ENCODE results near the gene NOL6. TPM values are rescaled to one million over a fixed set of nuclear protein-coding genes. Genes with fewer than 3 reads are reported as not detected.

The NOL6 gene
- total and polyA plus RNA-seq, 2 experiments from 2014 or later, result 25.0 to 58.4 TPM

DNA sequence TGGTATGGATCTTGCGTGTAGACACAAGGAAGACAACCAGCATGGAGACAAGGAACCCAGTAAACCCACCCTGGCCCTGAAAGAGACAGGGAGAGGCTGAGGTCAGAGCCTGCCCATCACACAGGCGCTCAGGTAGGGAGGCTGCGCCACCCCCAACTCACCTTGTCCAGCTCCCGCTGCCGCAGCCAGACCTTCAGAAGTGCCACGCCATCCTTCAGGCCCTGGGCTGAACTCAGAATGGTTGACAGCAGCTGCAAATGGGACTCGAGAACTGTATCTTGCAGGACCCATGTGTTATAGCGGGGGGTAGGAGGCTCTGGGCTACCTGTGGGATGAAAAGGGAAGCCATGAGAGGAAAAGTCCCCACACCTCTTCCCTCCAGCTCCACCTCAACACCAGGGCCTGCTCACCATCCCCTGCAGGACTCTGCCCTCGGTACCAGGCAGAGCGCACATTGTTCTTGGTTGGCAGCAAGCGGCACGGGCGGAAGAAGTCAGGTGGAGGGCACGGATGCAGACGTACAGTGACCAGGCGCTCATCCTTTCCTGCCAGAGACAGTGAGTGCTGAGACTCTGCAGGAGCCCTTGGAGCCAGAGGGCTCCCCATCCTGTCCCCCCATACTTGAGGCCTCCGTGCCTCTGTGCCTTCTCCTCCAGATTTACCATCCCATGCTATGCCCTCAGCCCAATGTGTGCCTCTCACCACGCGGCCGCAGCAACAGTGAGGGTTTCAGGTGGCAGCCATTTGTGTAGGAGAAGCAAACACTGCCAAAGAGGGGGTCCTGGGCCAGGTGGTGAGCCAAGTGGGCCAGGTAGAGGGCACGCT, 4.7 kb downstream of the NOL6 start:
- Mint-ChIP-seq H3K4me1 (peaks cover 4% of the 10 kb centered on the region; the same call in 1 of the 3 replicates), H3K27me3 (ENCODE audit: insufficient read depth, low read depth, poor library complexity) (peaks cover 15% of the 10 kb centered on the region), H3K36me3 (ENCODE audit: low read depth) (peaks cover 81% of the 10 kb centered on the region), H3K27ac (no peak overlapping the region), H3K4me3 (no peak overlapping the region), H3K9me3 (no peaks in the 10 kb centered on the region)
- Histone ChIP-seq H3K4me3 (no peak overlapping the region), H3K4me1 (ENCODE audit: insufficient read depth) (peaks cover 4% of the 10 kb centered on the region; the same call in 1 of the 2 replicates), H3K27ac (ENCODE audit: low read depth) (no peak overlapping the region), H3F3A (replicated peaks; ENCODE audit: low read depth) (0 out of 2 replicates have a peak, but pooled peaks cover 3% of the 10 kb centered on the region), H3K79me2 (replicated peaks; ENCODE audit: insufficient read depth) (peaks cover 24% of the 10 kb centered on the region), H4K20me1 (replicated peaks; ENCODE audit: insufficient read depth) (no peaks in the 10 kb centered on the region), H3K27me3 (ENCODE audit: insufficient read depth) (no peaks in the 10 kb centered on the region), H3K4me2 (no peak overlapping the region), H3K36me3 (ENCODE audit: insufficient read depth) (peaks cover 20% of the 10 kb centered on the region), H2AFZ (no peak overlapping the region), H3K9me2 (ENCODE audit: insufficient read depth) (no peaks in the 10 kb centered on the region)
- DNase-seq (ENCODE audit: low spot score) (no peak), ATAC-seq (no peak)
- TF ChIP-seq, protein P1, sequence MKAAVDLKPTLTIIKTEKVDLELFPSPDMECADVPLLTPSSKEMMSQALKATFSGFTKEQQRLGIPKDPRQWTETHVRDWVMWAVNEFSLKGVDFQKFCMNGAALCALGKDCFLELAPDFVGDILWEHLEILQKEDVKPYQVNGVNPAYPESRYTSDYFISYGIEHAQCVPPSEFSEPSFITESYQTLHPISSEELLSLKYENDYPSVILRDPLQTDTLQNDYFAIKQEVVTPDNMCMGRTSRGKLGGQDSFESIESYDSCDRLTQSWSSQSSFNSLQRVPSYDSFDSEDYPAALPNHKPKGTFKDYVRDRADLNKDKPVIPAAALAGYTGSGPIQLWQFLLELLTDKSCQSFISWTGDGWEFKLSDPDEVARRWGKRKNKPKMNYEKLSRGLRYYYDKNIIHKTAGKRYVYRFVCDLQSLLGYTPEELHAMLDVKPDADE (IDR thresholded peaks at IDR 0.05), result no peak
- TF ChIP-seq NANOG (IDR thresholded peaks at IDR 0.05; ENCODE audit: borderline replicate concordance) (no peak), ZNF114 (CRISPR knock-in tag; IDR thresholded peaks at IDR 0.05) (no peak), EZH2 (IDR thresholded peaks at IDR 0.05; ENCODE audit: low read depth, unreplicated experiment) (no peak), EZH2phosphoT487 (IDR thresholded peaks at IDR 0.05; ENCODE audit: unreplicated experiment) (no peak), STAT1 (IDR thresholded peaks at IDR 0.05; ENCODE audit: unreplicated experiment) (no peak), ZNF331 (CRISPR knock-in tag; IDR thresholded peaks at IDR 0.05; ENCODE audit: low read depth) (no peak), JUNB (IDR thresholded peaks at IDR 0.05; ENCODE audit: unreplicated experiment) (no peak), CREB1 (CRISPR knock-in tag; IDR thresholded peaks at IDR 0.05; ENCODE audit: low read depth) (no peak), POLR2AphosphoS5 (IDR thresholded peaks at IDR 0.05; ENCODE audit: low read depth) (no peak)
- TF ChIP-seq, protein P2, sequence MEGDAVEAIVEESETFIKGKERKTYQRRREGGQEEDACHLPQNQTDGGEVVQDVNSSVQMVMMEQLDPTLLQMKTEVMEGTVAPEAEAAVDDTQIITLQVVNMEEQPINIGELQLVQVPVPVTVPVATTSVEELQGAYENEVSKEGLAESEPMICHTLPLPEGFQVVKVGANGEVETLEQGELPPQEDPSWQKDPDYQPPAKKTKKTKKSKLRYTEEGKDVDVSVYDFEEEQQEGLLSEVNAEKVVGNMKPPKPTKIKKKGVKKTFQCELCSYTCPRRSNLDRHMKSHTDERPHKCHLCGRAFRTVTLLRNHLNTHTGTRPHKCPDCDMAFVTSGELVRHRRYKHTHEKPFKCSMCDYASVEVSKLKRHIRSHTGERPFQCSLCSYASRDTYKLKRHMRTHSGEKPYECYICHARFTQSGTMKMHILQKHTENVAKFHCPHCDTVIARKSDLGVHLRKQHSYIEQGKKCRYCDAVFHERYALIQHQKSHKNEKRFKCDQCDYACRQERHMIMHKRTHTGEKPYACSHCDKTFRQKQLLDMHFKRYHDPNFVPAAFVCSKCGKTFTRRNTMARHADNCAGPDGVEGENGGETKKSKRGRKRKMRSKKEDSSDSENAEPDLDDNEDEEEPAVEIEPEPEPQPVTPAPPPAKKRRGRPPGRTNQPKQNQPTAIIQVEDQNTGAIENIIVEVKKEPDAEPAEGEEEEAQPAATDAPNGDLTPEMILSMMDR (conservative IDR thresholded peaks at IDR 0.05; ENCODE audit: low read depth in 2 of 2), result no peak
- TF ChIP-seq, protein P3, sequence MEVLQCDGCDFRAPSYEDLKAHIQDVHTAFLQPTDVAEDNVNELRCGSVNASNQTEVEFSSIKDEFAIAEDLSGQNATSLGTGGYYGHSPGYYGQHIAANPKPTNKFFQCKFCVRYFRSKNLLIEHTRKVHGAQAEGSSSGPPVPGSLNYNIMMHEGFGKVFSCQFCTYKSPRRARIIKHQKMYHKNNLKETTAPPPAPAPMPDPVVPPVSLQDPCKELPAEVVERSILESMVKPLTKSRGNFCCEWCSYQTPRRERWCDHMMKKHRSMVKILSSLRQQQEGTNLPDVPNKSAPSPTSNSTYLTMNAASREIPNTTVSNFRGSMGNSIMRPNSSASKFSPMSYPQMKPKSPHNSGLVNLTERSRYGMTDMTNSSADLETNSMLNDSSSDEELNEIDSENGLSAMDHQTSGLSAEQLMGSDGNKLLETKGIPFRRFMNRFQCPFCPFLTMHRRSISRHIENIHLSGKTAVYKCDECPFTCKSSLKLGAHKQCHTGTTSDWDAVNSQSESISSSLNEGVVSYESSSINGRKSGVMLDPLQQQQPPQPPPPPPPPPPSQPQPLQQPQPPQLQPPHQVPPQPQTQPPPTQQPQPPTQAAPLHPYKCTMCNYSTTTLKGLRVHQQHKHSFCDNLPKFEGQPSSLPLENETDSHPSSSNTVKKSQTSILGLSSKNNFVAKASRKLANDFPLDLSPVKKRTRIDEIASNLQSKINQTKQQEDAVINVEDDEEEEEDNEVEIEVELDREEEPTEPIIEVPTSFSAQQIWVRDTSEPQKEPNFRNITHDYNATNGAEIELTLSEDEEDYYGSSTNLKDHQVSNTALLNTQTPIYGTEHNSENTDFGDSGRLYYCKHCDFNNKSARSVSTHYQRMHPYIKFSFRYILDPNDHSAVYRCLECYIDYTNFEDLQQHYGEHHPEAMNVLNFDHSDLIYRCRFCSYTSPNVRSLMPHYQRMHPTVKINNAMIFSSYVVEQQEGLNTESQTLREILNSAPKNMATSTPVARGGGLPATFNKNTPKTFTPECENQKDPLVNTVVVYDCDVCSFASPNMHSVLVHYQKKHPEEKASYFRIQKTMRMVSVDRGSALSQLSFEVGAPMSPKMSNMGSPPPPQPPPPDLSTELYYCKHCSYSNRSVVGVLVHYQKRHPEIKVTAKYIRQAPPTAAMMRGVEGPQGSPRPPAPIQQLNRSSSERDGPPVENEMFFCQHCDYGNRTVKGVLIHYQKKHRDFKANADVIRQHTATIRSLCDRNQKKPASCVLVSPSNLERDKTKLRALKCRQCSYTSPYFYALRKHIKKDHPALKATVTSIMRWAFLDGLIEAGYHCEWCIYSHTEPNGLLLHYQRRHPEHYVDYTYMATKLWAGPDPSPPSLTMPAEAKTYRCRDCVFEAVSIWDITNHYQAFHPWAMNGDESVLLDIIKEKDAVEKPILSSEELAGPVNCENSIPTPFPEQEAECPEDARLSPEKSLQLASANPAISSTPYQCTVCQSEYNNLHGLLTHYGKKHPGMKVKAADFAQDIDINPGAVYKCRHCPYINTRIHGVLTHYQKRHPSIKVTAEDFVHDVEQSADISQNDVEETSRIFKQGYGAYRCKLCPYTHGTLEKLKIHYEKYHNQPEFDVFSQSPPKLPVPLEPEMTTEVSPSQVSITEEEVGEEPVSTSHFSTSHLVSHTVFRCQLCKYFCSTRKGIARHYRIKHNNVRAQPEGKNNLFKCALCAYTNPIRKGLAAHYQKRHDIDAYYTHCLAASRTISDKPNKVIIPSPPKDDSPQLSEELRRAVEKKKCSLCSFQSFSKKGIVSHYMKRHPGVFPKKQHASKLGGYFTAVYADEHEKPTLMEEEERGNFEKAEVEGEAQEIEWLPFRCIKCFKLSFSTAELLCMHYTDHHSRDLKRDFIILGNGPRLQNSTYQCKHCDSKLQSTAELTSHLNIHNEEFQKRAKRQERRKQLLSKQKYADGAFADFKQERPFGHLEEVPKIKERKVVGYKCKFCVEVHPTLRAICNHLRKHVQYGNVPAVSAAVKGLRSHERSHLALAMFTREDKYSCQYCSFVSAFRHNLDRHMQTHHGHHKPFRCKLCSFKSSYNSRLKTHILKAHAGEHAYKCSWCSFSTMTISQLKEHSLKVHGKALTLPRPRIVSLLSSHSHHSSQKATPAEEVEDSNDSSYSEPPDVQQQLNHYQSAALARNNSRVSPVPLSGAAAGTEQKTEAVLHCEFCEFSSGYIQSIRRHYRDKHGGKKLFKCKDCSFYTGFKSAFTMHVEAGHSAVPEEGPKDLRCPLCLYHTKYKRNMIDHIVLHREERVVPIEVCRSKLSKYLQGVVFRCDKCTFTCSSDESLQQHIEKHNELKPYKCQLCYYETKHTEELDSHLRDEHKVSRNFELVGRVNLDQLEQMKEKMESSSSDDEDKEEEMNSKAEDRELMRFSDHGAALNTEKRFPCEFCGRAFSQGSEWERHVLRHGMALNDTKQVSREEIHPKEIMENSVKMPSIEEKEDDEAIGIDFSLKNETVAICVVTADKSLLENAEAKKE (CRISPR knock-in tag; IDR thresholded peaks at IDR 0.05), result no peak
- TF ChIP-seq, protein P4, sequence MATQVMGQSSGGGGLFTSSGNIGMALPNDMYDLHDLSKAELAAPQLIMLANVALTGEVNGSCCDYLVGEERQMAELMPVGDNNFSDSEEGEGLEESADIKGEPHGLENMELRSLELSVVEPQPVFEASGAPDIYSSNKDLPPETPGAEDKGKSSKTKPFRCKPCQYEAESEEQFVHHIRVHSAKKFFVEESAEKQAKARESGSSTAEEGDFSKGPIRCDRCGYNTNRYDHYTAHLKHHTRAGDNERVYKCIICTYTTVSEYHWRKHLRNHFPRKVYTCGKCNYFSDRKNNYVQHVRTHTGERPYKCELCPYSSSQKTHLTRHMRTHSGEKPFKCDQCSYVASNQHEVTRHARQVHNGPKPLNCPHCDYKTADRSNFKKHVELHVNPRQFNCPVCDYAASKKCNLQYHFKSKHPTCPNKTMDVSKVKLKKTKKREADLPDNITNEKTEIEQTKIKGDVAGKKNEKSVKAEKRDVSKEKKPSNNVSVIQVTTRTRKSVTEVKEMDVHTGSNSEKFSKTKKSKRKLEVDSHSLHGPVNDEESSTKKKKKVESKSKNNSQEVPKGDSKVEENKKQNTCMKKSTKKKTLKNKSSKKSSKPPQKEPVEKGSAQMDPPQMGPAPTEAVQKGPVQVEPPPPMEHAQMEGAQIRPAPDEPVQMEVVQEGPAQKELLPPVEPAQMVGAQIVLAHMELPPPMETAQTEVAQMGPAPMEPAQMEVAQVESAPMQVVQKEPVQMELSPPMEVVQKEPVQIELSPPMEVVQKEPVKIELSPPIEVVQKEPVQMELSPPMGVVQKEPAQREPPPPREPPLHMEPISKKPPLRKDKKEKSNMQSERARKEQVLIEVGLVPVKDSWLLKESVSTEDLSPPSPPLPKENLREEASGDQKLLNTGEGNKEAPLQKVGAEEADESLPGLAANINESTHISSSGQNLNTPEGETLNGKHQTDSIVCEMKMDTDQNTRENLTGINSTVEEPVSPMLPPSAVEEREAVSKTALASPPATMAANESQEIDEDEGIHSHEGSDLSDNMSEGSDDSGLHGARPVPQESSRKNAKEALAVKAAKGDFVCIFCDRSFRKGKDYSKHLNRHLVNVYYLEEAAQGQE (IDR thresholded peaks at IDR 0.05; ENCODE audit: unreplicated experiment), result no peak

Data from GM23338 (cell line).